Type B pancreatic cell (in vitro differentiated cells): ENCODE results near the gene JAKMIP3. TPM values are rescaled to one million over a fixed set of nuclear protein-coding genes. Genes with fewer than 3 reads are reported as not detected.
A peak's percentile ranks its signal among the peaks of the same experiment; 100 is the strongest.
"Not testable (repeated sequence)": the region's sequence is repeated elsewhere in the genome, so short reads cannot be mapped to it uniquely, and the experiment has no call there.

Experiments
- DNase-seq: peaks from one replicate; pipeline ENCODE4 v3.0.0; 2021; ENCODE audit warnings: mixed read lengths; ENCODE audit not compliant: unreplicated experiment; ENCODE audit errors: extremely low spot score
- H3K27ac Mint-ChIP-seq: 2 replicates; pipeline ENCODE4 v1.8.0; 2021; ENCODE audit warnings: mild to moderate bottlenecking, mixed read lengths
- H3K27me3 Mint-ChIP-seq: 2 replicates; pipeline ENCODE4 v1.8.0; 2021; ENCODE audit warnings: mixed read lengths
- H3K36me3 Mint-ChIP-seq: 2 replicates; pipeline ENCODE4 v1.8.0; 2021; ENCODE audit warnings: mixed read lengths
- H3K4me1 Mint-ChIP-seq: one replicate; pipeline ENCODE4 v1.8.0; 2021; ENCODE audit warnings: mixed read lengths; ENCODE audit not compliant: unreplicated experiment
- H3K4me3 Mint-ChIP-seq: 2 replicates; pipeline ENCODE4 v1.8.0; 2021; ENCODE audit warnings: mild to moderate bottlenecking, mixed read lengths
- H3K9me3 Mint-ChIP-seq: 2 replicates; pipeline ENCODE4 v1.8.0; 2021; ENCODE audit warnings: mixed read lengths
- CTCF ChIP-seq: fragments of 200-600 bp; sonication (generic); conservative IDR thresholded peaks from 2 replicates; pipeline ENCODE4 v1.5.0; 2021; ENCODE audit warnings: antibody characterized with exemption, mild to moderate bottlenecking
- total RNA-seq: library from RNA; stranded (reverse); gene quantifications from 2 replicates; pipeline ENCODE4 v1.2.1, GENCODE V29; 2021; ENCODE audit warnings: low replicate concordance

Gene JAKMIP3
- total RNA-seq, 1 donor from 2014 or later = 0.19 TPM

DNA sequence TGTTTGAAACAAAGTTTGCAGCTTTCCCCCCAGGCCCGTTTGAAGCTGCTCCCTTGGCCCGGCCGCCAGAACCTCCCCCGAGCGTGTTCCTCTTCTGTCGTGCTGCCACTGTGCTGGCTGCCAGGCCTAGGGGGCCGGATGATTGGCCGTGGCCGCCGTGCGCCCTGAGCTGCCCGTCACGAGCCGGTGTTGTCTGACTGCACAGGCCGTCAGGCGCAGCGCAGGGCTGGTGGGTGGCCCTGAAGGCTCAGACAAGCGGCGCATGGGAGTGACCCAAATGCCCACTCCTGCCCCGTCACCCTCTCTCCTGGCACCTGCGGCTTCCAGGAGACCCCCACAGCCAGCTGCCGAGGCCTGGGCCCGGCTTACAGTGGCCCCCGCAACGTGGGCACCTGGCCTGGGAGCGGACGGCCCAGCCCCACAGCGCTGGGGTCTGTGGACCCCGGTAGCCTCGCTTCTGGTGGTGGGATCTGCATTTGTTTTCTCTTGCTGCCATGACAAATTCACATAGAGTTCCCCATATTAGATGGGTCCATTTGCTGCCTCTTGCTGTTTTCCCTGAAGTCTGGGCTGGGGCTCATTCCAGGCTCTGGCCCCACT is 13.1 kb downstream of the JAKMIP3 start:
- no peak for TF ChIP-seq CTCF
- Mint-ChIP-seq H3K27ac (no peak overlapping the region), H3K9me3 (peaks cover 1% of the 10 kb centered on the region), H3K4me1 (no peaks in the 10 kb centered on the region), H3K4me3 (no peak overlapping the region), H3K36me3 (no peaks in the 10 kb centered on the region), H3K27me3 (peaks cover 13% of the 10 kb centered on the region)
- DNase-seq = peak; percentile 56

- H3K27ac Mint-ChIP-seq, H3K4me3 Mint-ChIP-seq, H3K4me1 Mint-ChIP-seq, H3K9me3 Mint-ChIP-seq, DNase-seq, H3K36me3 Mint-ChIP-seq: not testable (repeated sequence)
- H3K27me3 Mint-ChIP-seq = peaks cover 35% of the 10 kb centered on the region
Observed at GRCh38 chr10:132084384-132084783, 18.6 kb downstream of the JAKMIP3 start.

DNA sequence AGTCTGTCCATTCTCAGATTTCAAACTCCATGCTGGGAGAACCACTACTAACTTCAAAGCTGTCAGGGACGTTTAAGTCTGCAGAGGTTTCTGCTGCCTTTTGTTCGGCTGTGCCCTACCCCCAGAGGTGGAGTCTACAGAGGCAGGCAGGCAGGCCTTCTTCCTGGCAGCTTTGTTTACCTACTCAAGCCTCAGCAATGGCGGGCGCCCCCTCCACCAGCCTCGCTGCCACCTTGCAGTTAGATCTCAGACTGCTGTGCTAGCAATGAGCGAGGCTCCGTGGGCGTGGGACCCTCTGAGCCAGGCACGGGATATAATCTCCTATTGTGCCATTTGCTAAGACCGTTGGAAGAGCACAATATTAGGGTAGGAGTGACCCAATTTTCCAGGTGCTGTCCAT is 27.5 kb downstream of the JAKMIP3 start:
- peak; percentile 44 for DNase-seq
- not testable (repeated sequence) for H3K4me3 Mint-ChIP-seq, H3K36me3 Mint-ChIP-seq, H3K4me1 Mint-ChIP-seq, H3K9me3 Mint-ChIP-seq, H3K27ac Mint-ChIP-seq
- H3K27me3 Mint-ChIP-seq = peaks cover 42% of the 10 kb centered on the region

- Mint-ChIP-seq H3K4me1 (no peaks in the 10 kb centered on the region), H3K27me3 (peaks cover 44% of the 10 kb centered on the region), H3K36me3 (no peaks in the 10 kb centered on the region), H3K4me3 (no peak overlapping the region), H3K9me3 (peaks cover 9% of the 10 kb centered on the region), H3K27ac (no peak overlapping the region)
- TF ChIP-seq CTCF = no peak
- DNase-seq = peak; percentile 64
Observed at GRCh38 chr10:132094581-132095234, 29.0 kb downstream of the JAKMIP3 start.

- Mint-ChIP-seq H3K36me3 (no peaks in the 10 kb centered on the region), H3K4me3 (no peak overlapping the region), H3K9me3 (peaks cover 9% of the 10 kb centered on the region), H3K27ac (no peak overlapping the region), H3K4me1 (no peaks in the 10 kb centered on the region), H3K27me3 (peaks cover 39% of the 10 kb centered on the region)
- TF ChIP-seq CTCF = no peak
- peak; percentile 58 for DNase-seq
Observed at GRCh38 chr10:132095403-132096113, 29.8 kb downstream of the JAKMIP3 start.

DNA sequence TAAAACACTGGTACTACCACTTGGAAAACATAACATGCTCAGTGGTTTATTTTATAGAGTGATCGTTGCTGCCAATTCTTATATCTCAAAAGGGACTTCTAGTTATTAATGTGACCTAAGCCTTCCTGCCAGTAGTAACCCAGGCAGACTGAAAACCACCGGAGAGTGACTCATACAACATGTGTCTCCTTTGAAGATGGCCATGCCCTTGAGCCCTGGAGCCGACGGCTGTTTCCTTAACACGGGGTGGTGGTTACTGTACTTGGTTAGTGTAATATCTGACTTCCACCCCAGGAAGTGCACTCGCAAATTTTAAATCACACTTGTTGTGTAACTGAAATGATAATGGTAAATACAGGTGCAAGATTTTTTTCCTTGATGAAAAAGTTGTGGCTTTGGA is 30.5 kb downstream of the JAKMIP3 start:
- Mint-ChIP-seq H3K9me3 (peaks cover 9% of the 10 kb centered on the region), H3K4me1 (no peaks in the 10 kb centered on the region), H3K36me3 (no peaks in the 10 kb centered on the region), H3K27ac (no peak overlapping the region), H3K4me3 (no peak overlapping the region), H3K27me3 (peaks cover 33% of the 10 kb centered on the region)
- TF ChIP-seq CTCF = no peak
- peak; percentile 45 for DNase-seq
